Natural killer cell (primary cell): ENCODE data around the gene CTIF. TPM values are rescaled to one million over a fixed set of nuclear protein-coding genes. Genes with fewer than 3 reads are reported as not detected.

Experiments
- ATAC-seq, 3 donors: fragments of 150-1000 bp in 2 of 3; fragments of 200-7000 bp in 1 of 3; cut with Tn5 transposase; 1 replicate in 1 of 3; 2 replicates in 2 of 3; pipeline ENCODE4 v1.10.0; 2021; ENCODE audit warnings: mild to moderate bottlenecking in 2 of 3, moderate library complexity in 2 of 3
- DNase-seq, 2 donors: peaks; one replicate each; pipeline versions ENCODE4 v3.0.0 to v3.0.0-alpha.2; 2013 to 2021; ENCODE audit warnings: mixed read lengths in 1 of 2
- H3K27ac ChIP-seq: one replicate; pipeline ENCODE4 v1.5.1; 2013; ENCODE audit warnings: mild to moderate bottlenecking, low read length
- H3K27me3 ChIP-seq: one replicate; pipeline ENCODE4 v1.6.1; 2013; ENCODE audit warnings: low read length; ENCODE audit not compliant: control insufficient read depth, insufficient read depth
- H3K36me3 ChIP-seq: one replicate; pipeline ENCODE4 v1.6.1; 2013; ENCODE audit warnings: low read length; ENCODE audit not compliant: control insufficient read depth, insufficient read depth
- H3K4me1 ChIP-seq: one replicate; pipeline ENCODE4 v1.6.1; 2013; ENCODE audit warnings: low read length; ENCODE audit not compliant: control insufficient read depth, insufficient read depth
- H3K4me3 ChIP-seq: one replicate; pipeline ENCODE4 v1.5.1; 2013; ENCODE audit warnings: low read length
- H3K9me3 ChIP-seq: one replicate; pipeline ENCODE4 v1.6.1; 2013; ENCODE audit warnings: low read length; ENCODE audit not compliant: control insufficient read depth, insufficient read depth
- H3K27ac Mint-ChIP-seq, 2 donors: one replicate each; pipeline ENCODE4 v1.8.0; 2022; ENCODE audit warnings: mild to moderate bottlenecking in 2 of 2, mixed read lengths in 2 of 2, moderate library complexity in 1 of 2
- H3K27me3 Mint-ChIP-seq, 2 donors: one replicate each; pipeline ENCODE4 v1.8.0; 2022; ENCODE audit warnings: low read depth in 2 of 2, mixed read lengths in 2 of 2
- H3K36me3 Mint-ChIP-seq: one replicate; pipeline ENCODE4 v1.8.0; 2022; ENCODE audit warnings: mixed read lengths
- H3K4me1 Mint-ChIP-seq, 2 donors: one replicate each; pipeline ENCODE4 v1.8.0; 2022; ENCODE audit warnings: mixed read lengths in 2 of 2
- H3K4me3 Mint-ChIP-seq: one replicate; pipeline ENCODE4 v1.8.0; 2022; ENCODE audit warnings: mild to moderate bottlenecking, moderate library complexity, mixed read lengths
- H3K9me3 Mint-ChIP-seq, 2 donors: one replicate each; pipeline ENCODE4 v1.8.0; 2022; ENCODE audit warnings: mixed read lengths in 2 of 2
- WGBS: methylation state at CpG from one replicate; pipeline ENCODE4 v1.1.7; 2013; ENCODE audit warnings: missing lambda C conversion rate; ENCODE audit not compliant: insufficient coverage; 5-methylcytosine and 5-hydroxymethylcytosine counted together
- intact Hi-C: fragments of 100-400 bp; cut with micrococcal nuclease; formaldehyde crosslinking; loops from one replicate; pipeline ENCODE4 v1.14.2; 2022
- total RNA-seq, 4 donors: library from RNA; stranded (reverse); fragments of 120-200 nt in 1 of 4; gene quantifications; one replicate each; pipeline versions ENCODE4 v1.2.3 to v1.2.4, GENCODE V29; 2013 to 2022
- TF ChIP-seq, protein P1 (sequence below): fragments of 200-600 bp; IDR thresholded peaks from one replicate; pipeline ENCODE4 v1.8.0; 2022; ENCODE audit warnings: antibody characterized with exemption

Gene CTIF
- total RNA-seq, 3 donors from 2014 or later (not counting 1 experiment from before 2014, with no cell fraction given) = 6.9 to 10.2 (median 8.2) TPM

DNA sequence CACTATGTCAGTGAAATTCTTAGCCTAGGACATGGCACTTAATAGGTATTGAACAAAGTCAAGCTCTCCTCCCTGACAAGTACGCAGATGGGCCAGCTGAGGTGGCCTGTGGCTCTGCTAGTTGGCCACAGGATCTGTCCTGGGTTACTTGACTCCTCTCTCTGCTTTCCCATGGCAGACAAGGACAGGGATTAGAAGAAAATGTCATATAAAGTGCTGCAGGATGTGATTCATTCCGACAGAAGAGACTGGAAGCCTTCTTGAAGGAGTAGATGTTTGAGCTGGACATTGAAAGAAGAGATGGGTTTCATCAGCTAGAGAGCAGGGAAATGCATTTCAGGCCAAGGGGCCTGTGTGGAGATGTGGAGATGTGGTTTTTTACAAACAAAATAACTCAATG, 365.3 kb downstream of the CTIF start:
- Mint-ChIP-seq H3K4me3 (no peak overlapping the region), H3K4me1 (peaks cover 18 to 20% of the 10 kb centered on the region in 2 donors), H3K27ac (no peak overlapping the region), H3K9me3 (peaks cover 2 to 8% of the 10 kb centered on the region in 2 donors), H3K27me3 (peaks cover 0 to 3% of the 10 kb centered on the region in 2 donors), H3K36me3 (no peaks in the 10 kb centered on the region)
- Histone ChIP-seq H3K4me3 (no peak overlapping the region), H3K36me3 (no peaks in the 10 kb centered on the region), H3K9me3 (peaks cover 4% of the 10 kb centered on the region), H3K27ac (no peak overlapping the region), H3K4me1 (peaks cover 3% of the 10 kb centered on the region), H3K27me3 (no peaks in the 10 kb centered on the region)
- ATAC-seq = no peak
- DNase-seq = no peak
- intact Hi-C loops = no loop called here
- TF ChIP-seq, protein P1, sequence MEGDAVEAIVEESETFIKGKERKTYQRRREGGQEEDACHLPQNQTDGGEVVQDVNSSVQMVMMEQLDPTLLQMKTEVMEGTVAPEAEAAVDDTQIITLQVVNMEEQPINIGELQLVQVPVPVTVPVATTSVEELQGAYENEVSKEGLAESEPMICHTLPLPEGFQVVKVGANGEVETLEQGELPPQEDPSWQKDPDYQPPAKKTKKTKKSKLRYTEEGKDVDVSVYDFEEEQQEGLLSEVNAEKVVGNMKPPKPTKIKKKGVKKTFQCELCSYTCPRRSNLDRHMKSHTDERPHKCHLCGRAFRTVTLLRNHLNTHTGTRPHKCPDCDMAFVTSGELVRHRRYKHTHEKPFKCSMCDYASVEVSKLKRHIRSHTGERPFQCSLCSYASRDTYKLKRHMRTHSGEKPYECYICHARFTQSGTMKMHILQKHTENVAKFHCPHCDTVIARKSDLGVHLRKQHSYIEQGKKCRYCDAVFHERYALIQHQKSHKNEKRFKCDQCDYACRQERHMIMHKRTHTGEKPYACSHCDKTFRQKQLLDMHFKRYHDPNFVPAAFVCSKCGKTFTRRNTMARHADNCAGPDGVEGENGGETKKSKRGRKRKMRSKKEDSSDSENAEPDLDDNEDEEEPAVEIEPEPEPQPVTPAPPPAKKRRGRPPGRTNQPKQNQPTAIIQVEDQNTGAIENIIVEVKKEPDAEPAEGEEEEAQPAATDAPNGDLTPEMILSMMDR = no peak
- WGBS = 100% methylated on average over 2 of the region's 2 CpGs

GRCh38 chr18:48904847-48905394, 366.1 kb downstream of the CTIF start:
- Mint-ChIP-seq H3K27ac (no peak overlapping the region), H3K4me1 (peaks cover 23 to 26% of the 10 kb centered on the region in 2 donors), H3K36me3 (no peaks in the 10 kb centered on the region), H3K27me3 (peaks cover 0 to 3% of the 10 kb centered on the region in 2 donors), H3K4me3 (no peak overlapping the region), H3K9me3 (peaks cover 2 to 8% of the 10 kb centered on the region in 2 donors)
- TF ChIP-seq, protein P1 = no peak
- no peak overlapping the region for H3K27ac ChIP-seq
- peaks cover 9% of the 10 kb centered on the region for H3K4me1 ChIP-seq
- intact Hi-C loops = no loop called here
- H3K4me3 ChIP-seq = no peak overlapping the region
- ATAC-seq = no peak
- peaks cover 4% of the 10 kb centered on the region for H3K9me3 ChIP-seq
- no peak for DNase-seq
- 92% methylated on average over 3 of the region's 3 CpGs for WGBS
- no peaks in the 10 kb centered on the region for H3K36me3 ChIP-seq
- no peaks in the 10 kb centered on the region for H3K27me3 ChIP-seq

DNA sequence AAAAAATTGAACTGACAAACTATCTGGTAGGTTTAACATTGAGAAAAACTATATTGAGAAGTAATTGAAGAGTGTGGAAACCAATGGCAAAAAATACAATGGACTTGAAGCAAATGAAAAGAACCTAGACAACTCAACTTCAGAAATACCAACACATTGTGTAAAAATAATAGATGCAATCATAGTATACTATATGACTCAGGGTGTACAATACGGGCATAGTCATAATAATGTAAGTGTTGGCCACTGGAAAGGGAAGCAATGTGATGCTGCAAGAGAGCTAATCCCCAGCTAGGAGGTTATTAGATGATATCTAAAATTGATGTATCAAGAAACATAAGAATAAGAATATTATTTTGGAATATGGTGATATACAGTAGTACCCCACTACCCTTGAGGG, 366.7 kb downstream of the CTIF start:
- H3K4me1 ChIP-seq = peaks cover 13% of the 10 kb centered on the region
- peaks cover 0 to 3% of the 10 kb centered on the region in 2 donors for H3K27me3 Mint-ChIP-seq
- H3K4me3 Mint-ChIP-seq = no peak overlapping the region
- no peaks in the 10 kb centered on the region for H3K36me3 ChIP-seq
- 100% methylated on average over 1 of the region's 1 CpG for WGBS
- intact Hi-C loops = no loop called here
- TF ChIP-seq, protein P1 = no peak
- no peak for ATAC-seq
- no peak overlapping the region for H3K27ac ChIP-seq
- H3K36me3 Mint-ChIP-seq = no peaks in the 10 kb centered on the region
- peaks cover 18 to 32% of the 10 kb centered on the region in 2 donors for H3K4me1 Mint-ChIP-seq
- peaks cover 4% of the 10 kb centered on the region for H3K9me3 ChIP-seq
- no peak for DNase-seq
- no peak overlapping the region for H3K27ac Mint-ChIP-seq
- peaks cover 2 to 8% of the 10 kb centered on the region in 2 donors for H3K9me3 Mint-ChIP-seq
- no peaks in the 10 kb centered on the region for H3K27me3 ChIP-seq
- no peak overlapping the region for H3K4me3 ChIP-seq

- 82% methylated on average over 2 of the region's 3 CpGs for WGBS
Observed at GRCh38 chr18:48908916-48909315, 370.1 kb downstream of the CTIF start.

More at GRCh38 chr18:48908916-48909315, 370.1 kb downstream of the CTIF start:
- intact Hi-C loops = no loop called here
- Histone ChIP-seq H3K9me3 (peaks cover 4% of the 10 kb centered on the region), H3K4me3 (no peak overlapping the region), H3K4me1 (peaks cover 20% of the 10 kb centered on the region), H3K27me3 (no peaks in the 10 kb centered on the region), H3K36me3 (no peaks in the 10 kb centered on the region), H3K27ac (no peak overlapping the region)
- Mint-ChIP-seq H3K36me3 (no peaks in the 10 kb centered on the region), H3K4me3 (peak overlapping the region; percentile 28), H3K27ac (no peak overlapping the region), H3K27me3 (no peaks in the 10 kb centered on the region), H3K9me3 (peaks cover 2 to 8% of the 10 kb centered on the region in 2 donors), H3K4me1 (peaks cover 28 to 29% of the 10 kb centered on the region in 2 donors)
- DNase-seq (no peak), ATAC-seq (no peak)
- TF ChIP-seq, protein P1 = no peak
